Left forelimb (tissue), 1 donor: ENCODE data around the gene BCAS3.
"Not testable (repeated sequence)": the region's sequence is repeated elsewhere in the genome, so short reads cannot be mapped to it uniquely, and the experiment has no call there.

Source experiments
- DNase-seq: peaks from one replicate; pipeline ENCODE4 v3.0.0-alpha.2; 2018; ENCODE audit warnings: low spot score

Gene BCAS3

DNA sequence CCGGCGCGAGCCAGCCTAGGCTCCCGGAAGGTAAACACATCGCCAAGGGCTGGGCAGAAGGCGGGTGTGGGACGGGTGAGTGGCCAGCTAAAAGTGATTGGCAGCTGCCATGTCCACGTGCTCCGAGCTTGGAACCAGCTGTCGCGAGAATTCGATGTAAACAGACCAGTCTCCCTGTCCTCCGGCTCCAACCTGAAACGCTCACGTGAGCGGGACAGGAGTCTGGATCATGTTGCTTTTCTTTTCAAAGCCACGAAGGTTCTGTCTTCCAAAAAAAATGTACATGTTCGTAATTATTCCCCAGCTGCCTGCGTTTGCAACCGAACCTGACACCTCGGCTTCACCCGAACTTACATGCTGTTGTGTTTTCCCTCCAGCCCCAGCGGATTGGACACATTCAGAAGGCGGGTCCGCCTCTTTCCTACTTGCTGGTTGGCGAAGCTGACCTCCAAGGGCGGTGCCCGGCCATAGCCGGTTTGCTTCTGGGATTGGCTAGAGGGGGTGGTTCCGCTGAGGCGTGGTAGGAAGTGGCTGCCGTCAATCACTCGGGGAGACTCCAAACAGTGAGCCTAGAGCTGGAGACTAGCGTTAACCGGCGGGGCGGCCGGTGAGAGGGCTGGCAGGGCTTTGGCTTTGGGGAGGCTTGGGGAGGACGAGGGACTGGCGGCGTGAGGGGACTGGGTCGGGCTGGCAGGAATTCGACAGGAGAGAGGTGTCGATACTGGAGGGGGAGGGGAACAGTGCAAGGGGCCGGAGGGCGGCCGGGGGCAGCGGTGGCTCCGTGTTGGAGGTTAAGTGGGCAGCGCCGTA, at the start of gene BCAS3:
Gene BCAS3 (plus strand): TSS at position 544 of the 810 bp plus-strand sequence.
- peak; percentile 96 for DNase-seq

GRCh38 chr17:60628252-60628889, 49.3 kb upstream of the BCAS3 start:
- DNase-seq, result no peak

DNA sequence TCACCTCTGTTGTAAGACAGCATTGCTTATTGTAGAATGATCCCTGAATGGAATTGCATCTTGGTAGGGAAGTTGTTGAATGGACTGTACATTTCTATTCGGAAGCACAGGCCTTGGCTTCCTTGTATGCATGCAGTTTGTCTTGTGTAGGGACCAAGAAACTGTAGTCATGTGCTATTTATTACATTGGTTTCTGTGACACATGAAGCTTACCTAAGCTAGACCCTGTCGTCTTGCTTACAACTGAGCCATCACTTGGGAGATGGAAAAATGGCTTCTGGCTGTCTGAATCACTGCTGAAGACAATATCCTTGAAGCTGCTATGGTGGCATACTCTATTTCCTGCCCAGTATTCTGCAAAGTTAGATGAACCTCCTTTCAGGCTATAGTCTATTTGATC, 48.5 kb upstream of the BCAS3 start:
- no peak for DNase-seq

DNA sequence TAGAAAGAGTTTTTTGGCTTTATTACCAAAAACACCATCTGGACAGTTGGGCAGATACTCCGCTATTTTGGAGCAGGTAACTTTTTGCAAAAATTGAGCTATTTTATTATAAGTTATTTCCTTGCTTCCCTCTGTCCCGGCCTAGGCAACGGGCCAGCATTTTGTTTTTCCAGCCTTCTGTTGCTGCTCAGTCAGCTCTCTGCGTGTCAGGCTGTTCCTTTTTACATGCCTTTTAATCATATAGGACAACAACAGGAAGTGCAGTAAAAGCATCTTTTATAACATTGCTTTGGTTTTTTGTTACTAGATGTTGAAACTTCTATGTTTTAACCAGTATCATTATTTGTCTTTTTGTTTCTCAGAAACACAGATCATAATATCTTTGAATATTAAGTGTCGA, 47.3 kb upstream of the BCAS3 start:
- no peak for DNase-seq

DNA sequence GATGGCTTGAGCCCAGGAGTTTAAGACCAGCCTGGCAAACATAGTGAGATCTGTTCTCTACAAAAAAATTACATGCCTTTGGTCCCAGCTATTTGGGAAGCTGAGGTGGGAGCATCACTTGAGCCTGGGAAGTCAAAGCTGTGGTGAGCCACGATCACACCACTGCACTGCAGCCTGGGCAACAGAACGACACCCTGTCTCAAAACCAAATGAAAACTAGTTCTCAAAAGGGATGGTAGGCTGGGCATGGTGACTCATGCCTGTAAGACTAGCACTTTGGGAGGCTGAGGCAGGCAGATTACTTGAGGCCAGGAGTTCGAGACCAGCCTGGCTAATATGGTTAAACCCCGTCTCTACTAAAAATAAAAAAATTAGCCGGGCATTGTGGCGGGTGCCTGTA, 46.5 kb upstream of the BCAS3 start:
- DNase-seq, result no peak

DNA sequence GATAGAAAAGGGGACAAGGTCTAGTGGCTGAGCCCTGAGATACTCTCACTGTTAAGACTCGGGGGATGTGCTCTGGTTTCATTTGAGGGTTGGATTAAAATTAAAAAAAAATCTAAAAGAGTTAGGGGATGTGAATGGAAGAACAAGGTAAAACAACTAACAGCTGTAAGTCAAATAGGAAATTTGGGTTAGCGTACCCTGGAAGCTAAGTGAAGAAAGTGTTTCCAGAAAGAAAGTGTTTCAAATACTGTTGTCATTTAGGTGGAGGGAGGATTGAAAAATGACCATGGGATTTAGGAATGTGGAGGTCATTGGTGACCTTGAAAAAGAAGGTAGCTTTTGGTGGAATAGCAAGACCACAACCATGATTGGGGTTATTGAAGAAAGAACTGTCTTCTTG, 40.0 kb upstream of the BCAS3 start:
- DNase-seq, result no peak

DNA sequence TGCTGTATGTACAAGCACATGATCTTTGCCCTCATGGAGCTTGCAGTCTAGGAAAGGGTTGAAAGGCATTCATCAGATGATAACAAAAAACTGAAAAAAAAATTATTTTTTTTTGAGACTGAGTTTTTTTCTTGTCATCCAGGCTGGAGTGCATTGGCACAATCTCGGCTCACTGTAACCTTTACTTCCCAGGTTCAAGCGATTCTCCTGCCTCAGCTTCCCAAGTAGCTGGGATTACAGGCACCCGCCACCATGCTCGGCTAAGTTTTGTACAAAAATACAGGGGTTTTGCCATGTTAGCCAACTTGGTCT, 38.7 kb upstream of the BCAS3 start:
- DNase-seq, result no peak

DNA sequence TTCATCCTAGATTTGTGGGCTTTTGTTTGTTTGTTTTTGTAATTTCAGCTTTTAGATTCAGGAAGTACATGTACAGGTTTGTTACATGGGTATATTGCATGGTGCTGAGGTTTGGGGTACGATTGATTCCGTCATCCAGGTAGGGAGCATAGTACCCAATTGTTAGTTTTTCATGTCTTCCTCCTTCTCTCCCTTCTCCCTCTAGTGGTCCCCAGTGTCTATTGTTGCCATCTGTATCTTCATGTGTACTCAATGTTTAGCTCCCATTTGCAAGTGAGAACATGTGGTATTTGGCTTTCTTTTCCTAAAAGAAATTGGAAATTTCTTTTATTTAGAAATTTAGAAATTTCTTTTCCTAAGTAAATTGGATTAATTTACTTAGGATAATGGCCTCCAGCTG, 37.1 kb upstream of the BCAS3 start:
- DNase-seq, result no peak

- no peak for DNase-seq
Measured at GRCh38 chr17:60641126-60641525, 36.5 kb upstream of the BCAS3 start.

DNA sequence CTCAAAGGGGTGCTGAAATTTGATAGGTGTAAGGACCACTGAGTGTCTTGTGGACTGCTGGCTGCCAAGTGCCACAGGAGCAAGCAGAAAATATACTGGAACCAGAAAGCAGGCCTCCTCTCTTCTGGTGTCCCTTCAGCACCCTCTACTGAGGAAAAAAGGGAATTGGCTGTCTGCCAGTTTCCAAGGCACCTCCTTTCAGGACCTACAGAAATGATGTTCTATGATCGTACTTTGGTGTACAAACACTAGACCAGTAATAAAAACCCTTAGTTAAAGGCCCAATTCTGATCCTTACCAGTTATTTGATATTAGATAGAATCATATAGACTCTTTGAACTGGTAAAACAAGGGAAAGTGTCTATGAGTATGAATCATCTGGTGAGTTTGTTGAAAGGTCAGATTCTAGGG, 35.8 kb upstream of the BCAS3 start:
- no peak for DNase-seq

- no peak for DNase-seq
Measured at GRCh38 chr17:60645918-60646523, 31.6 kb upstream of the BCAS3 start.

GRCh38 chr17:60646701-60647100, 30.9 kb upstream of the BCAS3 start:
- no peak for DNase-seq

DNA sequence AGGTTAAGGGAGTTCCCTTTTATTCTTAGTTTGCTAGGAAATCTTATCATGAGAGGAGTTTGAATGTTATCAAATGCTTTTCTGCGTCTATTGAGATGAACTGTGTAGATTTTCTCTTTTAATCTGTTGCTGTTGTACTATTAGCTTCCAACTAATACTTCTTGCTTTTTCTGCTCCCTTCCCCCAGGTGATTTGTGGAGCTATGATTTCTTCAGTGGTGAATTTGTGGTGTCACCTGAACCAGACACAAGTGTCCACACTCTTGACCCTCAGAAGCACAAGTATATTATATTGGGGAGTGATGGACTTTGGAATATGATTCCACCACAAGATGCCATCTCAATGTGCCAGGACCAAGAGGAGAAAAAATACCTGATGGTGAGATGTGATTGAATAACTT, 29.9 kb upstream of the BCAS3 start:
- no peak for DNase-seq

- DNase-seq, result no peak
Measured at GRCh38 chr17:60652454-60653247, 25.0 kb upstream of the BCAS3 start.

- DNase-seq, result no peak
Measured at GRCh38 chr17:60653569-60653968, 24.1 kb upstream of the BCAS3 start.

DNA sequence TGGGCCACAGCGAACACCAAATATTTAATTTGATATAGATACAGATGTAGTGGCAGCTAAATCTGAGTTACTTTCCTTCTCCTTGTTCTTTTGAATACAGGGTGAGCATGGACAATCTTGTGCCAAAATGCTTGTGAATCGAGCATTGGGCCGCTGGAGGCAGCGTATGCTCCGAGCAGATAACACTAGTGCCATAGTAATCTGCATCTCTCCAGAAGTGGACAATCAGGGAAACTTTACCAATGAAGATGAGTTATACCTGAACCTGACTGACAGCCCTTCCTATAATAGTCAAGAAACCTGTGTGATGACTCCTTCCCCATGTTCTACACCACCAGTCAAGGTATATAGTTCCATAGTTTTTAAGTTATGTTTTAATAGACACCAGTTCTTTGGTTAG, 21.2 kb upstream of the BCAS3 start:
- no peak for DNase-seq

DNA sequence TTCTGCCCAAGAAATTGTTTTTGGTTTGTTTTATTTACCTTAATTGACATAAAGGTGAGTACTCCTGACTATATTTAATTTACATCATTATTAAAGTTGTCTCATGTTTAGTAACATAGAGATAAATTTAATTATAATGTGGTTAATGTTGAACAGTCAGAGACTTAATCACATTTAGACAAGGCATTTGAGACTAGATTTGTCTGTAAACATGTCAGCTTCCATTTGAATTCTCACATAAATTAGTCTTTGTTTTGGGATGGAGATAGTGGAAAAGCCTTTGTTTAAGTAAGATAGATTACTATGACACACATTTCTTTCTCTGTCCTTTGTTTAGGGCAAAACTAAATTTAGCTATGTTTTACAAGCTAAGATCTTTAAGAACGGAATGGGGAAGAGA, 18.5 kb upstream of the BCAS3 start:
- DNase-seq, result no peak

GRCh38 chr17:60661489-60661888, 16.2 kb upstream of the BCAS3 start:
- DNase-seq, result no peak

DNA sequence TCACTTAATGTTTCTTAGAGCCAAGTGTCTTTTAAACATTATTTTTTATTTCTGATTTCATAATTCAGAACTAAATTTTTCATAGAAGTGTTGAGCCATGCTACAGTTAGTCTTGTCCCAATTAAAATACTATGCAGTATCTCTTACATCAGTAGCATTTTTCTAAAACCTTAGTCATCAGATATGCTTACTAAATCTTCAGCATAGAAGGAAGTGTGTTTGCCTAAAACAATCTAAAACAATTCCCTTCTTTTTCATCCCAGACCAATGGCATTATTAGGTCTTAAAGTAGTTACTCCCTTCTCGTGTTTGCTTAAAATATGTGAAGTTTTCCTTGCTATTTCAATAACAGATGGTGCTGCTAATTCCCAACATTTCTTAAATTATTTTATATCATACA, 13.6 kb upstream of the BCAS3 start:
- no peak for DNase-seq

GRCh38 chr17:60665602-60666001, 12.0 kb upstream of the BCAS3 start:
- DNase-seq, result no peak

- DNase-seq, result not testable (repeated sequence)
Measured at GRCh38 chr17:60668741-60669140, 8.9 kb upstream of the BCAS3 start.

- DNase-seq, result no peak
Measured at GRCh38 chr17:60671482-60671881, 6.2 kb upstream of the BCAS3 start.

DNA sequence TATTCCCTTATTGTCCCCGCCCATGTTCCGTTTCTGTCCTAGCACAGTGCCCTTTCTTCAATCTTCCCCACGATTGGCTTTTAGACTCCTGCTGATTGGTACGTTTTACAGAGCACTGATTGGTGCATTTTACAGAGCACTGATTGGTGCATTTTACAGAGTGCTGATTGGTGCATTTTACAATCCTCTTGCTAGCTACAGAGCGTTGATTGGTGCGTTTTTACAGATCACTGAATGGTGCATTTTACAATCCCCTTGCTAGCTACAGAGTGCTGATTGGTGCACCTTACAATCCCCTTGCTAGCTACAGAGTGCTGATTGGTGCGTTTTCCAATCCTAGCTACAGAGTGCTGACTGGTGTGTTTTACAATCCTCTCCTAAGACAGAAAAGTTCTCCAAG, 3.0 kb upstream of the BCAS3 start:
- DNase-seq, result not testable (repeated sequence)
